Mesenchymal stem cell (in vitro differentiated cells and primary cell): ENCODE results near the gene DNAAF2.
"Not testable (repeated sequence)": the region's sequence is repeated elsewhere in the genome, so short reads cannot be mapped to it uniquely, and the experiment has no call there.

Source experiments
- DNase-seq: peaks from one replicate; pipeline ENCODE4 v3.0.0-alpha.2; 2013
- H2AFZ ChIP-seq: one replicate; pipeline ENCODE4 v1.6.1; 2013; ENCODE audit warnings: low read depth, mild to moderate bottlenecking, control low read depth, inconsistent platforms, low read length, moderate library complexity
- H2AK5ac ChIP-seq: 2 replicates; pipeline ENCODE4 v1.6.1; 2013; ENCODE audit warnings: low read length, moderate library complexity, mild to moderate bottlenecking, inconsistent platforms; ENCODE audit not compliant: severe bottlenecking
- H2BK120ac ChIP-seq: one replicate; pipeline ENCODE4 v1.6.1; 2013; ENCODE audit warnings: low read depth, mild to moderate bottlenecking, inconsistent platforms, low read length, moderate library complexity
- H2BK12ac ChIP-seq, 2 experiments: one replicate each; pipeline ENCODE4 v1.6.1; 2013; ENCODE audit warnings: inconsistent platforms in 2 of 2, low read length in 2 of 2, mild to moderate bottlenecking in 2 of 2, moderate library complexity in 2 of 2, control low read depth in 1 of 2
- H2BK15ac ChIP-seq: one replicate; pipeline ENCODE4 v1.6.1; 2013; ENCODE audit warnings: mild to moderate bottlenecking, low read depth, inconsistent platforms; ENCODE audit not compliant: poor library complexity, severe bottlenecking
- H2BK5ac ChIP-seq: 2 replicates; pipeline ENCODE4 v1.6.1; 2013; ENCODE audit warnings: low read depth, mild to moderate bottlenecking, low read length, control low read depth, inconsistent platforms; ENCODE audit not compliant: poor library complexity, severe bottlenecking
- H3K14ac ChIP-seq, 2 experiments: one replicate each; pipeline ENCODE4 v1.6.1; 2013; ENCODE audit warnings: inconsistent platforms in 2 of 2, low read length in 2 of 2, control low read depth in 1 of 2, mild to moderate bottlenecking in 1 of 2, moderate library complexity in 1 of 2
- H3K18ac ChIP-seq, 2 experiments: one replicate each; pipeline ENCODE4 v1.6.1; 2013; ENCODE audit warnings: inconsistent platforms in 2 of 2, low read length in 2 of 2, control low read depth in 1 of 2, low read depth in 1 of 2, mild to moderate bottlenecking in 1 of 2
- H3K23ac ChIP-seq, 2 experiments: one replicate each; pipeline ENCODE4 v1.6.1; 2013; ENCODE audit warnings: inconsistent platforms in 2 of 2, low read length in 2 of 2, mild to moderate bottlenecking in 2 of 2, moderate library complexity in 2 of 2, control low read depth in 1 of 2
- H3K27ac ChIP-seq: 2 replicates; pipeline ENCODE4 v1.5.1; 2013; ENCODE audit warnings: mild to moderate bottlenecking, moderate library complexity, low read length, control low read depth, inconsistent platforms; ENCODE audit not compliant: poor library complexity, severe bottlenecking
- H3K27me3 ChIP-seq, 2 experiments: 2 replicates each; pipeline versions ENCODE4 v1.6.1 to v1.7.0; 2013; ENCODE audit warnings: low read length in 2 of 2, mild to moderate bottlenecking in 2 of 2, moderate library complexity in 2 of 2, control low read depth in 1 of 2, inconsistent platforms in 1 of 2; ENCODE audit not compliant: control insufficient read depth in 1 of 2, insufficient read depth in 1 of 2
- H3K36me3 ChIP-seq, 2 experiments: 2 replicates each; pipeline versions ENCODE4 v1.6.1 to v1.7.0; 2013; ENCODE audit warnings: low read length in 2 of 2, control low read depth in 1 of 2, inconsistent platforms in 1 of 2, low read depth in 1 of 2, mild to moderate bottlenecking in 1 of 2; ENCODE audit not compliant: insufficient read depth in 2 of 2, control insufficient read depth in 1 of 2
- H3K4ac ChIP-seq, 2 experiments: one replicate each; pipeline ENCODE4 v1.6.1; 2013; ENCODE audit warnings: inconsistent platforms in 2 of 2, low read length in 2 of 2, mild to moderate bottlenecking in 2 of 2, moderate library complexity in 2 of 2, control low read depth in 1 of 2, low read depth in 1 of 2
- H3K4me1 ChIP-seq: 2 replicates; pipeline ENCODE4 v1.6.1; 2013; ENCODE audit warnings: low read depth, low read length, control low read depth; ENCODE audit not compliant: control insufficient read depth, insufficient read depth
- H3K4me2 ChIP-seq: 2 replicates; pipeline ENCODE4 v1.6.1; 2013; ENCODE audit warnings: low read length, mild to moderate bottlenecking, inconsistent platforms; ENCODE audit not compliant: poor library complexity, severe bottlenecking
- H3K4me3 ChIP-seq, 2 experiments: 2 replicates each; pipeline versions ENCODE4 v1.5.1 to v1.7.0; 2013; ENCODE audit warnings: low read length in 2 of 2, mild to moderate bottlenecking in 2 of 2, control low read depth in 1 of 2, low read depth in 1 of 2; ENCODE audit not compliant: insufficient read depth in 1 of 2
- H3K79me1 ChIP-seq: replicated peaks from 2 replicates; pipeline ENCODE4 v1.6.1; 2013; ENCODE audit warnings: mild to moderate bottlenecking, control low read depth, low read length, inconsistent platforms; ENCODE audit not compliant: poor library complexity, severe bottlenecking
- H3K9ac ChIP-seq: 2 replicates; pipeline ENCODE4 v1.7.0; 2013; ENCODE audit warnings: mild to moderate bottlenecking, low read length, moderate library complexity
- H3K9me3 ChIP-seq: 2 replicates; pipeline ENCODE4 v1.7.0; 2013; ENCODE audit warnings: mild to moderate bottlenecking, low read length; ENCODE audit not compliant: control insufficient read depth
- H4K8ac ChIP-seq: one replicate; pipeline ENCODE4 v1.6.1; 2013; ENCODE audit warnings: inconsistent platforms, mild to moderate bottlenecking, low read length, moderate library complexity
- H4K91ac ChIP-seq: one replicate; pipeline ENCODE4 v1.6.1; 2013; ENCODE audit warnings: mild to moderate bottlenecking, low read length, inconsistent platforms
- WGBS: methylation state at CpG from one replicate; pipeline ENCODE4 v1.1.7; 2013; ENCODE audit warnings: mixed read lengths; 5-methylcytosine and 5-hydroxymethylcytosine counted together

The DNAAF2 gene

DNA sequence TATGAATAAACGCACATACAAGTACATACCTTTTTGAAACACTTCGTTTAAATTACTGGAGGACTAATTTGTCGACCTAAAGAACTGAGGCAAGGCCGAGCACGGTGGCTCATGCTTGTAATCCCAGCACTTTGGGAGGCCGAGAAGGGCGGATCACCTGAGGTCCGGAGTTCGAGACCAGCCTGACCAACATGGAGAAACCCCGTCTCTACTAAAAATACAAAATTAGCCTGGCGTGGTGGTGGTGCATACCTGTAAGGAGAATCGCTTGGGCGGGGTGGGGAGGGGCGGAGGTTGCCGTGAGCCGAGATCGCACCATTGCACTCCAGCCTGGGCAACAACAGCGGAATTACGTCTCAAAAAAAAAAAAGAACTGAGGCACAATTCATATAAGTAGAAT is 15.8 kb downstream of the DNAAF2 start:
- not testable (repeated sequence) for H3K4ac ChIP-seq, H3K27ac ChIP-seq, DNase-seq, H3K14ac ChIP-seq, H4K91ac ChIP-seq, H3K9me3 ChIP-seq, H3K79me1 ChIP-seq, H3K23ac ChIP-seq, H2AK5ac ChIP-seq, H2BK5ac ChIP-seq, H3K18ac ChIP-seq, H4K8ac ChIP-seq, H2BK12ac ChIP-seq, H2BK15ac ChIP-seq, H2AFZ ChIP-seq, H2BK120ac ChIP-seq, H3K27me3 ChIP-seq
- Histone ChIP-seq H3K4me3 (peak overlapping the region; percentile 48 to 92), H3K36me3 (peaks cover 2 to 33% of the 10 kb centered on the region in 2 experiments), H3K4me1 (peaks cover 11% of the 10 kb centered on the region), H3K9ac (peak overlapping the region; percentile 98), H3K4me2 (peak overlapping the region; percentile 69)
- 88% methylated on average over 18 of the region's 19 CpGs for WGBS

DNA sequence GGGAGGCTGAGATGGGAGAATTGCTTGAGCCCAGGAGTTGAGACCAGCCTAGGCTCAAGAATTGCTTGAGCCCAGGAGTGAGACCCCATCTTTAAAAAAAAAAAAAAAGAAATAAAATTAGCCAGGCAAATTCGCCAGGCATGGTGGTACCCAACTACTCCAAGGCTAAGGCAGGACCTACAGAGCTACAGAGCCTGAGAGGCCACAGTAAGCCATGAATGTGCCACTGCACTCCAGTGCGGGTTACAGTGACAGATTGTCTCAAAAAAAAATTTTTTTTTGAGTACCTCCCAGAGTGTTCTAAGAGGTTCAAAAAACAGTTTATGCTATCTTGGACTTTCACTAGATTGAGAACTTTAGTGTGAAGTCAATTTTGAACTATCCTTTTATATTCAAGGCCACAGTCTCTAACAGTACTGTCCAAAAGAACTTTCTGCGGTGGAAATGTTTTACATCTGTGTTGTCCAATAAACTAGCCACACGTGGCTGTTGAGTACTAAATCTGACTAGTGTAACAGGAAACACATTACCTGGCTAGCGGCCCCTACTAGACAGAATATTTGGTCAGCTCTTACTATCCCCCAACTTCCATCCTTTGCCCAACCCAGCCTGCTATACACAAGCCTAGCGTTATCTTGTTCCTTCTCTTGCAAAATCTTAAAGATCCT is 17.1 kb downstream of the DNAAF2 start:
- 95% methylated on average over 6 of the region's 6 CpGs for whole genome bisulfite sequencing
- Histone ChIP-seq H3K79me1 (peaks cover 2% of the 10 kb centered on the region), H3K14ac (no peak overlapping the region), H2BK12ac (no peak overlapping the region), H2BK120ac (no peak overlapping the region), H2AFZ (no peak overlapping the region), H3K27me3 (no peaks in the 10 kb centered on the region), H2BK15ac (no peak overlapping the region), H3K36me3 (peaks cover 2 to 31% of the 10 kb centered on the region in 2 experiments), H3K18ac (no peak overlapping the region), H4K91ac (no peak overlapping the region), H3K4ac (no peak overlapping the region), H2BK5ac (no peak overlapping the region), H4K8ac (no peak overlapping the region), H3K9ac (no peak overlapping the region), H3K23ac (no peak overlapping the region), H3K4me1 (peaks cover 9% of the 10 kb centered on the region), H3K27ac (no peak overlapping the region), H3K9me3 (no peaks in the 10 kb centered on the region), H3K4me3 (no peak overlapping the region), H3K4me2 (no peak overlapping the region), H2AK5ac (no peak overlapping the region)
- no peak for DNase-seq

DNA sequence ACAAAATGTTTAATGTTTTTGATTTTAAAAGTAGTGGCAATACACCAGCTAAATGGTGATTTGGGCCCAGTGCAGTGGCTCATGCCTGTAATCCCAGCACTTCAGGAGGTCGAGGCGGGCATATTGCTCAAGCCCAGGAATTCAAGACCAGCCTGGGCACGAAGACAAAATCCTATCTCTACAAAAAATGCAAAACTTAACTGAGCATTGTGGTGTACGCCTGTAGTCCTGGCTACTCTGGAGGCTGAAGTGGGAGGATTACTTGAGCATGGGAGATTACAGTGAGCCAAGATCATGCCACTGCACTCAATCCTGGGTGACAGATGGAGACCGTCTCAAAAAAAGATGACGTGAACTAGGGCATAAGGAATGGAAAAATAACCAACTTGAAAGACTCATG is 19.3 kb downstream of the DNAAF2 start:
- Histone ChIP-seq H3K4me3 (no peak overlapping the region), H3K9me3 (no peaks in the 10 kb centered on the region), H3K4ac (no peak overlapping the region), H3K4me1 (peaks cover 1% of the 10 kb centered on the region), H2BK120ac (no peak overlapping the region), H3K18ac (no peak overlapping the region), H3K23ac (no peak overlapping the region), H2BK5ac (no peak overlapping the region), H4K91ac (no peak overlapping the region), H3K4me2 (no peak overlapping the region), H3K27me3 (no peaks in the 10 kb centered on the region), H4K8ac (no peak overlapping the region), H3K9ac (no peak overlapping the region), H2AK5ac (no peak overlapping the region), H3K14ac (no peak overlapping the region), H3K36me3 (peaks cover 2 to 25% of the 10 kb centered on the region in 2 experiments), H2BK15ac (no peak overlapping the region), H3K79me1 (peaks cover 5% of the 10 kb centered on the region), H2AFZ (no peak overlapping the region), H2BK12ac (no peak overlapping the region), H3K27ac (no peak overlapping the region)
- DNase-seq = no peak
- WGBS = 82% methylated on average over 4 of the region's 6 CpGs

DNA sequence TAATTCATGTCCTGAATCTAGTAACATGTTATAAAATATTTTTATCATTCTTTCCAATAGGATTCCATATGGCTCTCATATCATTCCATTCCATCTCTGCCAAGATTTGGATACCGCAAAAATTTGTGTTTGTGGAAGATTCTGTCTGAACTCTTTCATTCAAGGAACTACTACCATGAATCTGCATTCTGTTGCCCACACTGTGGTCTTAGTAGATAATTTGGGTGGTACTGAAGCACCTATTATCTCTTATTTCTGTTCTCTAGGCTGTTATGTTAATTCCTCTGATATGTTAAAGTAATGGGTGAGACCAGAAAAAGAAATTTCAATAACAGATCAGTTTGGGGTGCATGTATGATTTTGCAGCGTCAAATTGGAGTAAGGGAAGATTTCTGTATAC is 20.8 kb downstream of the DNAAF2 start:
- Histone ChIP-seq H2AFZ (no peak overlapping the region), H2AK5ac (no peak overlapping the region), H2BK12ac (no peak overlapping the region), H4K91ac (no peak overlapping the region), H2BK120ac (no peak overlapping the region), H3K23ac (no peak overlapping the region), H3K4me3 (no peak overlapping the region), H2BK15ac (no peak overlapping the region), H3K9me3 (no peaks in the 10 kb centered on the region), H2BK5ac (no peak overlapping the region), H3K14ac (no peak overlapping the region), H3K27me3 (no peaks in the 10 kb centered on the region), H3K4me1 (peaks cover 1% of the 10 kb centered on the region), H3K9ac (no peak overlapping the region), H3K36me3 (peaks cover 2 to 28% of the 10 kb centered on the region in 2 experiments), H3K4ac (no peak overlapping the region), H3K18ac (no peak overlapping the region), H4K8ac (no peak overlapping the region), H3K4me2 (no peak overlapping the region), H3K27ac (no peak overlapping the region), H3K79me1 (peaks cover 7% of the 10 kb centered on the region)
- WGBS = 100% methylated on average over 1 of the region's 2 CpGs
- DNase-seq = no peak
